NB4 (cell line): ENCODE measurements around the gene TIAL1.

Experiments
- CTCF ChIP-seq: IDR thresholded peaks from one replicate; pipeline ENCODE4 v1.5.1; 2012; ENCODE audit warnings: low read depth, low read length
- MAX ChIP-seq: IDR thresholded peaks from 2 replicates; pipeline ENCODE4 v1.6.1; 2011; ENCODE audit warnings: low read depth, low read length
- MYC ChIP-seq: IDR thresholded peaks from 2 replicates; pipeline ENCODE4 v1.6.1; 2011; ENCODE audit warnings: low read depth, low read length
- POLR2A ChIP-seq: IDR thresholded peaks from 2 replicates; pipeline ENCODE4 v1.6.1; 2011; ENCODE audit warnings: mild to moderate bottlenecking; ENCODE audit not compliant: insufficient read length; ENCODE audit errors: extremely low read depth

GRCh38 chr10:119546009-119546408 is 50.8 kb downstream of the TIAL1 start:
- no peak for TF ChIP-seq MYC
- TF ChIP-seq CTCF: no peak
- no peak for TF ChIP-seq POLR2A
- no peak for TF ChIP-seq MAX
